H1 (cell line): ENCODE results near the gene SARNP. TPM values are rescaled to one million over a fixed set of nuclear protein-coding genes. Genes with fewer than 3 reads are reported as not detected.

Experiments
- ASH2L ChIP-seq: fragments of 200-600, 300-600 bp; sonication (generic); IDR thresholded peaks from one replicate; pipeline ENCODE4 v1.7.1; 2017; ENCODE audit warnings: low read length
- ATF3 ChIP-seq: IDR thresholded peaks from 2 replicates; pipeline ENCODE4 v1.6.1; 2011; ENCODE audit warnings: low read depth, mild to moderate bottlenecking, low read length; ENCODE audit not compliant: insufficient read depth
- CBX5 ChIP-seq: fragments of 300-800, 300-1000 bp; sonication (generic); IDR thresholded peaks from 2 replicates; pipeline ENCODE4 v1.7.1; 2016; ENCODE audit warnings: antibody characterized with exemption, low read length, low read depth
- CREB1 ChIP-seq: IDR thresholded peaks from 2 replicates; pipeline ENCODE4 v1.6.1; 2012; ENCODE audit warnings: inconsistent platforms
- GABPA ChIP-seq: IDR thresholded peaks from 2 replicates; pipeline ENCODE4 v1.6.1; 2011; ENCODE audit warnings: mild to moderate bottlenecking, low read length, moderate library complexity, borderline replicate concordance; ENCODE audit not compliant: insufficient read depth
- GTF2F1 ChIP-seq: IDR thresholded peaks from 2 replicates; pipeline ENCODE4 v1.6.1; 2012; ENCODE audit warnings: low read depth, low read length, improper control_type of control experiment, borderline replicate concordance
- NRF1 ChIP-seq: IDR thresholded peaks from 2 replicates; pipeline ENCODE4 v1.6.1; 2011; ENCODE audit warnings: mild to moderate bottlenecking, low read depth, low read length, improper control_type of control experiment
- PHF8 ChIP-seq: fragments of 200-600 bp; sonication (generic); conservative IDR thresholded peaks from 2 replicates; pipeline ENCODE4 v1.7.1; 2012; ENCODE audit warnings: low read depth, mild to moderate bottlenecking, inconsistent platforms, low read length, moderate library complexity
- RBBP5 ChIP-seq: IDR thresholded peaks from 2 replicates; pipeline ENCODE4 v1.7.1; 2012; ENCODE audit warnings: low read depth, mild to moderate bottlenecking, inconsistent platforms, low read length, moderate library complexity, borderline replicate concordance
- RFX5 ChIP-seq: IDR thresholded peaks from 2 replicates; pipeline ENCODE4 v1.6.1; 2011; ENCODE audit warnings: low read depth, low read length, improper control_type of control experiment, borderline replicate concordance
- SIX5 ChIP-seq: IDR thresholded peaks from 2 replicates; pipeline ENCODE4 v1.6.1; 2011; ENCODE audit warnings: mild to moderate bottlenecking, low read depth, low read length
- SP1 ChIP-seq: IDR thresholded peaks from 2 replicates; pipeline ENCODE4 v1.6.1; 2011; ENCODE audit warnings: low read depth, low read length
- SUZ12 ChIP-seq: fragments of 200-600 bp; sonication (generic); IDR thresholded peaks from 2 replicates; pipeline ENCODE4 v1.6.1; 2012; ENCODE audit warnings: mild to moderate bottlenecking, inconsistent platforms, low read length, moderate library complexity, mixed read lengths
- TAF7 ChIP-seq: optimal IDR thresholded peaks from 2 replicates; pipeline ENCODE3; 2011; ENCODE audit warnings: low read depth, mild to moderate bottlenecking, inconsistent platforms, low read length, moderate library complexity, borderline replicate concordance
- TCF12 ChIP-seq: IDR thresholded peaks from 2 replicates; pipeline ENCODE4 v1.6.1; 2011; ENCODE audit warnings: low read depth, mild to moderate bottlenecking, low read length
- polyA plus RNA-seq, 7 experiments: library from polyadenylated mRNA; depleted of rRNA in 3 of 7; stranded (reverse) in 5 of 7; unstranded in 2 of 7; fragments of >200 nt in 5 of 7; fragments of 200-250 nt in 2 of 7; gene quantifications; 1 replicate in 5 of 7; 2 replicates in 1 of 7; 4 replicates in 1 of 7; pipeline versions ENCODE4 v1.2.1 to v1.2.3, GENCODE V29; 2011 to 2013; ENCODE audit warnings: missing spikeins in 2 of 7, mixed read lengths in 2 of 7
- total RNA-seq: library from RNA; stranded (reverse); fragmentation: NEBNext Ultra II Directional; extraction: Animal tissue kit (Norgen Biotek cat#: 25700); gene quantifications from 2 replicates; pipeline ENCODE4 v1.2.1, GENCODE V29; 2021
- TF ChIP-seq, protein P1 (sequence below): IDR thresholded peaks from 2 replicates; pipeline ENCODE4 v1.6.1; 2012; ENCODE audit warnings: inconsistent platforms

The SARNP gene
- total and polyA plus RNA-seq, 2 of the 8 experiments (the other 6 are each of a cell fraction or from before 2014, with no cell fraction given), result 114 to 226 TPM

- TF ChIP-seq SIX5 (no peak), SUZ12 (no peak), GTF2F1 (no peak), NRF1 (no peak), TAF7 (peak; percentile 51), TCF12 (no peak), ATF3 (no peak), RFX5 (no peak), SP1 (no peak), GABPA (no peak), CBX5 (no peak), RBBP5 (0 out of 2 replicates have a peak, but pooled peaks have one; percentile 44), CREB1 (peak; percentile 32; the same call in 1 of the 2 replicates), PHF8 (peak; percentile 57), ASH2L (peak; percentile 30)
- TF ChIP-seq, protein P1, sequence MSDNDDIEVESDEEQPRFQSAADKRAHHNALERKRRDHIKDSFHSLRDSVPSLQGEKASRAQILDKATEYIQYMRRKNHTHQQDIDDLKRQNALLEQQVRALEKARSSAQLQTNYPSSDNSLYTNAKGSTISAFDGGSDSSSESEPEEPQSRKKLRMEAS, result 0 out of 2 replicates have a peak, but pooled peaks have one; percentile 35
Observed at GRCh38 chr12:55743406-55744339, 73.9 kb downstream of the SARNP start (continued).
